ENCODE data around the gene ZSCAN12. TPM values are rescaled to one million over a fixed set of nuclear protein-coding genes. Genes with fewer than 3 reads are reported as not detected.
A peak's percentile ranks its signal among the peaks of the same experiment; 100 is the strongest.

Gene ZSCAN12
- total and polyA plus RNA-seq, 2 of the 13 experiments (the other 11 are each of a cell fraction or from before 2014, with no cell fraction given): 2.8 to 8.9 TPM

DNA sequence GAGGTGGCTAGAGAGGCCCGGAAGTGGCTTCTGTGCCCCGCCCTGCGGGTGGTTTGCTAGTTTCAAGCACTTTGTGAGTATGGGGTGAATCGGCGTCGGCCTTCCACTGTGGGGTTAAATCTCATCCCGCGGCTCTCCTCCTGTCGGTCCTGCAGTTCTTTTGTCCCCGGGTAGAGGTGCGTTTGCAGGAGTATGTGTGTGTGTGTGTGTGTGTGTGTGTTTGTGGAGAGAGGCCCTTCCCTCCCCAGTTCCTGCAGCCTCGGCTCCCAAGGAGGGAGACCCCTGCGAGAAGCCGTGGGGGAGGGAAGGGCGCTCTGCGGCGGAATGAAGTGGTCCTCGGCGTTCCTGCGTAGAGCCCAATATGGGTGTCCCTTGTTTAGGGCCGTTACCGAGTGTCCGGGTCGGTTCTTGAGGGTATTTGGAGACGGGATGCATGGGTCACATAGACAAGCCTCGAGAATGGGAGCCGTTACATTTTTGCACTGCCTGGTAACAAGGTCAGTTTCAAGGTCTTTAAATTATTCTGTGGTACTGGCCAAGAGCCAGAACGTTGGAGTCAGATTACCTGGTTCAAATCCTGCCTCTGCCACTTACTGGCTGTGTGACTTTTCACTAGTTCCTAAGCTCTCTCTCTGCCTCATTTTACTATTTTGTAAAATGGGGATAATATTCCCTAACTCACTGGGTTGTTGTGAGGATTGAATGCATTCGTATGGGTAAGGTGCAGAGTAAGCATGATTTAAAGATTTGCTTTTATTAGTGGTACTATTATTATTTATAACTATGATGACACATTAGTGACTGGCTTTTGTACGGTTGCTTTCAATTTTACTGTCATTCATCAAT, 49.4 kb downstream of the ZSCAN12 start, which contains the start of gene ZKSCAN3 (continued):
- no peak for TF ChIP-seq ZKSCAN1 (IDR thresholded peaks at IDR 0.05; ENCODE audit: low read length)
- TF ChIP-seq ZNF20 (CRISPR knock-in tag; IDR thresholded peaks at IDR 0.05): no peak; the same call in 1 of the 2 replicates
- TF ChIP-seq, protein P1, sequence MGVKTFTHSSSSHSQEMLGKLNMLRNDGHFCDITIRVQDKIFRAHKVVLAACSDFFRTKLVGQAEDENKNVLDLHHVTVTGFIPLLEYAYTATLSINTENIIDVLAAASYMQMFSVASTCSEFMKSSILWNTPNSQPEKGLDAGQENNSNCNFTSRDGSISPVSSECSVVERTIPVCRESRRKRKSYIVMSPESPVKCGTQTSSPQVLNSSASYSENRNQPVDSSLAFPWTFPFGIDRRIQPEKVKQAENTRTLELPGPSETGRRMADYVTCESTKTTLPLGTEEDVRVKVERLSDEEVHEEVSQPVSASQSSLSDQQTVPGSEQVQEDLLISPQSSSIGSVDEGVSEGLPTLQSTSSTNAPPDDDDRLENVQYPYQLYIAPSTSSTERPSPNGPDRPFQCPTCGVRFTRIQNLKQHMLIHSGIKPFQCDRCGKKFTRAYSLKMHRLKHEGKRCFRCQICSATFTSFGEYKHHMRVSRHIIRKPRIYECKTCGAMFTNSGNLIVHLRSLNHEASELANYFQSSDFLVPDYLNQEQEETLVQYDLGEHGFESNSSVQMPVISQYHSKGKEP (CRISPR knock-in tag; IDR thresholded peaks at IDR 0.05): no peak
- TF ChIP-seq DMAP1 (CRISPR knock-in tag; IDR thresholded peaks at IDR 0.05): peak; percentile 92
- peak; percentile 48; the same call in 1 of the 2 replicates for TF ChIP-seq SRY (CRISPR knock-in tag; IDR thresholded peaks at IDR 0.05)
- TF ChIP-seq TP53 (CRISPR knock-in tag; conservative IDR thresholded peaks at IDR 0.05): no peak
- 0 out of 2 replicates have a peak, but pooled peaks have one; percentile 22 for TF ChIP-seq NR2F2 (IDR thresholded peaks at IDR 0.05; ENCODE audit: borderline replicate concordance, low read depth)
- TF ChIP-seq MIXL1 (CRISPR knock-in tag; IDR thresholded peaks at IDR 0.05): no peak
- TF ChIP-seq ZNF383 (CRISPR knock-in tag; IDR thresholded peaks at IDR 0.05; ENCODE audit: borderline replicate concordance): peak; percentile 34; the same call in 1 of the 2 replicates
- no peak for TF ChIP-seq ZNF850 (CRISPR knock-in tag; conservative IDR thresholded peaks at IDR 0.05)
- no peak for TF ChIP-seq HNF4A (CRISPR knock-in tag; IDR thresholded peaks at IDR 0.05)
- peak; percentile 95 for TF ChIP-seq ZNF704 (CRISPR knock-in tag; IDR thresholded peaks at IDR 0.05; ENCODE audit: borderline replicate concordance)
- TF ChIP-seq ZFP90 (CRISPR knock-in tag; IDR thresholded peaks at IDR 0.05; ENCODE audit: borderline replicate concordance): 0 out of 2 replicates have a peak, but pooled peaks have one; percentile 23
- 0 out of 2 replicates have a peak, but pooled peaks have one; percentile 49 for TF ChIP-seq ZNF713 (CRISPR knock-in tag; IDR thresholded peaks at IDR 0.05)
- peak; percentile 65; the same call in 1 of the 2 replicates for TF ChIP-seq KLF11 (CRISPR knock-in tag; IDR thresholded peaks at IDR 0.05)
- TF ChIP-seq ARHGAP35 (CRISPR knock-in tag; IDR thresholded peaks at IDR 0.05; ENCODE audit: borderline replicate concordance): no peak; the same call in 1 of the 2 replicates
- no peak for TF ChIP-seq SOX6 (IDR thresholded peaks at IDR 0.05)
- TF ChIP-seq SOX6 (CRISPR knock-in tag; IDR thresholded peaks at IDR 0.05): peak; percentile 75
- TF ChIP-seq MXD4 (CRISPR knock-in tag; IDR thresholded peaks at IDR 0.05): peak; percentile 58; the same call in 1 of the 2 replicates
- TF ChIP-seq TARDBP (CRISPR knock-in tag; IDR thresholded peaks at IDR 0.05): peak; percentile 65
- TF ChIP-seq THAP8 (CRISPR knock-in tag; IDR thresholded peaks at IDR 0.05; ENCODE audit: borderline replicate concordance): no peak; the same call in 1 of the 2 replicates
- TF ChIP-seq ZNF292 (CRISPR knock-in tag; IDR thresholded peaks at IDR 0.05; ENCODE audit: borderline replicate concordance, low read depth): peak; percentile 84
- TF ChIP-seq, protein P2, sequence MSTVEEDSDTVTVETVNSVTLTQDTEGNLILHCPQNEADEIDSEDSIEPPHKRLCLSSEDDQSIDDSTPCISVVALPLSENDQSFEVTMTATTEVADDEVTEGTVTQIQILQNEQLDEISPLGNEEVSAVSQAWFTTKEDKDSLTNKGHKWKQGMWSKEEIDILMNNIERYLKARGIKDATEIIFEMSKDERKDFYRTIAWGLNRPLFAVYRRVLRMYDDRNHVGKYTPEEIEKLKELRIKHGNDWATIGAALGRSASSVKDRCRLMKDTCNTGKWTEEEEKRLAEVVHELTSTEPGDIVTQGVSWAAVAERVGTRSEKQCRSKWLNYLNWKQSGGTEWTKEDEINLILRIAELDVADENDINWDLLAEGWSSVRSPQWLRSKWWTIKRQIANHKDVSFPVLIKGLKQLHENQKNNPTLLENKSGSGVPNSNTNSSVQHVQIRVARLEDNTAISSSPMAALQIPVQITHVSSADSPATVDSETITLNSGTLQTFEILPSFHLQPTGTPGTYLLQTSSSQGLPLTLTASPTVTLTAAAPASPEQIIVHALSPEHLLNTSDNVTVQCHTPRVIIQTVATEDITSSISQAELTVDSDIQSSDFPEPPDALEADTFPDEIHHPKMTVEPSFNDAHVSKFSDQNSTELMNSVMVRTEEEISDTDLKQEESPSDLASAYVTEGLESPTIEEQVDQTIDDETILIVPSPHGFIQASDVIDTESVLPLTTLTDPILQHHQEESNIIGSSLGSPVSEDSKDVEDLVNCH (CRISPR knock-in tag; IDR thresholded peaks at IDR 0.05): peak; percentile 66; the same call in 1 of the 2 replicates
- no peak; the same call in 1 of the 2 replicates for TF ChIP-seq ZNF720 (CRISPR knock-in tag; IDR thresholded peaks at IDR 0.05)
- no peak for TF ChIP-seq RNF2 (conservative IDR thresholded peaks at IDR 0.05; ENCODE audit: low read depth)
- TF ChIP-seq EED (CRISPR knock-in tag; IDR thresholded peaks at IDR 0.05): peak; percentile 64

Data from HepG2 (cell line).